Measurements from ENCODE around the gene PAX3.

DNA sequence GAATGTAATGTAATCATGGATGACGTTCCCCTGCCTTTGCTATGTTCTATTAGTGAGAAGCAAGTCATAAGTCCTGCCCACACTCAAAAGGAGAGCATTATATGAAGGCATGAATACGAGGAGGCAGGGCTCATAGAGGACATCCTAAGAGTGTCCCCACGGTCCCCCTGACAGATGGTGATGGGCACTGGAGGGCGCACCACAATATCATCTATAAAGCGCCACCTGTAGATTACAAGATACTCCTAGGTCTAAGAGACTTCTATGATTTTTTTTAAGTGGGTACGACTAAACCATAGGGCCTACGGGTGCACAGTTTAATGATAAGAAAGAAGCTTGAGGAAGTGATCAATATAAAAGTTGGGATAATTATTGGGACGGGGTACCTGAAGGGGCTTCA, 131.0 kb downstream of the PAX3 start:
- TF ChIP-seq, protein P1, sequence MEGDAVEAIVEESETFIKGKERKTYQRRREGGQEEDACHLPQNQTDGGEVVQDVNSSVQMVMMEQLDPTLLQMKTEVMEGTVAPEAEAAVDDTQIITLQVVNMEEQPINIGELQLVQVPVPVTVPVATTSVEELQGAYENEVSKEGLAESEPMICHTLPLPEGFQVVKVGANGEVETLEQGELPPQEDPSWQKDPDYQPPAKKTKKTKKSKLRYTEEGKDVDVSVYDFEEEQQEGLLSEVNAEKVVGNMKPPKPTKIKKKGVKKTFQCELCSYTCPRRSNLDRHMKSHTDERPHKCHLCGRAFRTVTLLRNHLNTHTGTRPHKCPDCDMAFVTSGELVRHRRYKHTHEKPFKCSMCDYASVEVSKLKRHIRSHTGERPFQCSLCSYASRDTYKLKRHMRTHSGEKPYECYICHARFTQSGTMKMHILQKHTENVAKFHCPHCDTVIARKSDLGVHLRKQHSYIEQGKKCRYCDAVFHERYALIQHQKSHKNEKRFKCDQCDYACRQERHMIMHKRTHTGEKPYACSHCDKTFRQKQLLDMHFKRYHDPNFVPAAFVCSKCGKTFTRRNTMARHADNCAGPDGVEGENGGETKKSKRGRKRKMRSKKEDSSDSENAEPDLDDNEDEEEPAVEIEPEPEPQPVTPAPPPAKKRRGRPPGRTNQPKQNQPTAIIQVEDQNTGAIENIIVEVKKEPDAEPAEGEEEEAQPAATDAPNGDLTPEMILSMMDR (IDR thresholded peaks at IDR 0.05), result no peak
- no peak for TF ChIP-seq POLR2A (IDR thresholded peaks at IDR 0.05)
